ENCODE results near the gene TMEM258. TPM values are rescaled to one million over a fixed set of nuclear protein-coding genes. Genes with fewer than 3 reads are reported as not detected.

The TMEM258 gene
- total RNA-seq, 1 donor, result 32.5 TPM

- no peak overlapping the region for H3K4me3 ChIP-seq (ENCODE audit: low read length)
- H3K9me3 ChIP-seq (ENCODE audit: low read depth, low read length), result no peaks in the 10 kb centered on the region
- no peaks in the 10 kb centered on the region for H3K27me3 ChIP-seq (ENCODE audit: insufficient read depth, low read length)
These were observed 14.9 kb downstream of the TMEM258 start for GRCh38 chr11:61777234-61778090.

GRCh38 chr11:61776561-61777075, 15.8 kb downstream of the TMEM258 start:
- H3K4me3 ChIP-seq (ENCODE audit: low read length), result no peak overlapping the region
- peaks cover 19% of the 10 kb centered on the region for H3K4me1 ChIP-seq (ENCODE audit: insufficient read depth, low read length)
- no peaks in the 10 kb centered on the region for H3K9me3 ChIP-seq (ENCODE audit: low read depth, low read length)
- H3K27me3 ChIP-seq (ENCODE audit: insufficient read depth, low read length), result no peaks in the 10 kb centered on the region

More at GRCh38 chr11:61777234-61778090, 14.9 kb downstream of the TMEM258 start:
- H3K4me1 ChIP-seq (ENCODE audit: insufficient read depth, low read length), result peaks cover 16% of the 10 kb centered on the region

DNA sequence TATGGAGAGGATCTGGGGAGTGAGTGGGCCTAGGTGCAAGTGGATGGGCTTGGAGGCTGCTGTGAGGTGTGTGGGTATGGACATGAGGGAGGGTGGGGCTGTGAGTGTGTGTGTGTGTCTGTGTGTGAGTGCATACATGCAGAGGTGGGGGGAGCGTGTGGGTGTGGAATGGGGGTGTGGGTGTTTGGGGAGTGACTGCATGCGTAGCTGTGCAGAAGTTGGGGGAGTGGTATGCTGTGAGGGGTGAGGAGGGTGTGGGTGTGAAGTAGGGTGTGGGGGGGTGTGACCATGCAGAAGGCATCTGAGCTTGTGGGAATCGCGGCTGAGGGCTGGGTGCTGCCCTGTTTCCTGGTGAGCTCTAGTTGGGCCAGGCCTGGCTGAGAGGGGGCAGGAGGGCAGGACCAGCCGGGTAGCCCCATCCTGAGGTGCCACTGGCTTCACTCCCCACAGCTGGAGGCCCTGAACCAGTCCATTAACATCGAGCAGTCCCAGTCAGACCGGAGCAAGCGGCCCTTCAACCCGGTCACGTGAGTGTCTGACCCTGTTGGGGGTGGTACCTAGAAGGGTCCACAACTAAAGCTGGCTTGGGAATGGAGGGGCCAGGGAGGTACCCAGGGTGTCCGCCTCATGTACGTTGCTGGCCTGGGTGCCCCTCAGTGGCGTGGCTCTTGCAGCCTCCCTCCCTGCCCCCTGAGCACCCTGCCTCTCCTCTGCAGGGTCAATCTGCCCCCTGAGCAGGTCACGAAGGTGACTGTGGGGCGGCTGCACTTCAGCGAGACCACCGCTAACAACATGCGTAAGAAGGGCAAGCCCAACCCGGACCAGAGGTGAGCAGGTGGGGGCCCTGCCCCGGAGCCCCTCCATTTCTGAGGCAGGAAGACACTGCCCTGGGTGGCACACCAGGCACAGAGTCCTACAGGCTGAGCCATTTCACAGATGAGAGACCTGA, 16.5 kb downstream of the TMEM258 start:
- Histone ChIP-seq H3K27me3 (ENCODE audit: insufficient read depth, low read length) (no peaks in the 10 kb centered on the region), H3K9me3 (ENCODE audit: low read depth, low read length) (no peaks in the 10 kb centered on the region), H3K4me3 (ENCODE audit: low read length) (no peak overlapping the region), H3K4me1 (ENCODE audit: insufficient read depth, low read length) (peaks cover 19% of the 10 kb centered on the region)

GRCh38 chr11:61775106-61775505, 17.3 kb downstream of the TMEM258 start:
- Histone ChIP-seq H3K27me3 (ENCODE audit: insufficient read depth, low read length) (no peaks in the 10 kb centered on the region), H3K9me3 (ENCODE audit: low read depth, low read length) (no peaks in the 10 kb centered on the region), H3K4me1 (ENCODE audit: insufficient read depth, low read length) (peaks cover 19% of the 10 kb centered on the region), H3K4me3 (ENCODE audit: low read length) (no peak overlapping the region)

- Histone ChIP-seq H3K27me3 (ENCODE audit: insufficient read depth, low read length) (no peaks in the 10 kb centered on the region), H3K4me3 (ENCODE audit: low read length) (no peak overlapping the region), H3K9me3 (ENCODE audit: low read depth, low read length) (no peaks in the 10 kb centered on the region), H3K4me1 (ENCODE audit: insufficient read depth, low read length) (peaks cover 19% of the 10 kb centered on the region)
These were observed 18.0 kb downstream of the TMEM258 start for GRCh38 chr11:61774411-61774810.

DNA sequence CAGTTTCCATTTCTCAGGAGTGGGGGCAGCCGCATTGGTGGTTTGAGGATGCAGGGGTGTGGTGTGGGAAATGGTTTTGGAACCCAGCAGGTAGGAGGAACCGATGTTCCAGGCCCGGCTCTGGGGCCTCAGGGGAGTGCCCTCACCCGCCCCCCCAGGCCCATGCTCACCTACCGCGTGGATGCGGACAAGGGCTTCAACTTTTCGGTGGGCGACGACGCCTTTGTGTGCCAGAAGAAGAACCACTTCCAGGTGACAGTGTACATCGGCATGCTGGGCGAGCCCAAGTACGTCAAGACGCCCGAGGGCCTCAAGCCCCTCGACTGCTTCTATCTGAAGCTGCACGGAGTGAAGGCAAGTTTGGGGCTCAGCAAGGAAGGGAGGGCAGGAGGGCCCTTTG, 18.6 kb downstream of the TMEM258 start:
- peaks cover 19% of the 10 kb centered on the region for H3K4me1 ChIP-seq (ENCODE audit: insufficient read depth, low read length)
- no peaks in the 10 kb centered on the region for H3K9me3 ChIP-seq (ENCODE audit: low read depth, low read length)
- H3K27me3 ChIP-seq (ENCODE audit: insufficient read depth, low read length), result no peaks in the 10 kb centered on the region
- no peak overlapping the region for H3K4me3 ChIP-seq (ENCODE audit: low read length)

GRCh38 chr11:61773356-61773755, 19.0 kb downstream of the TMEM258 start:
- no peak overlapping the region for H3K4me3 ChIP-seq (ENCODE audit: low read length)
- H3K27me3 ChIP-seq (ENCODE audit: insufficient read depth, low read length), result no peaks in the 10 kb centered on the region
- H3K9me3 ChIP-seq (ENCODE audit: low read depth, low read length), result no peaks in the 10 kb centered on the region
- H3K4me1 ChIP-seq (ENCODE audit: insufficient read depth, low read length), result peaks cover 19% of the 10 kb centered on the region

DNA sequence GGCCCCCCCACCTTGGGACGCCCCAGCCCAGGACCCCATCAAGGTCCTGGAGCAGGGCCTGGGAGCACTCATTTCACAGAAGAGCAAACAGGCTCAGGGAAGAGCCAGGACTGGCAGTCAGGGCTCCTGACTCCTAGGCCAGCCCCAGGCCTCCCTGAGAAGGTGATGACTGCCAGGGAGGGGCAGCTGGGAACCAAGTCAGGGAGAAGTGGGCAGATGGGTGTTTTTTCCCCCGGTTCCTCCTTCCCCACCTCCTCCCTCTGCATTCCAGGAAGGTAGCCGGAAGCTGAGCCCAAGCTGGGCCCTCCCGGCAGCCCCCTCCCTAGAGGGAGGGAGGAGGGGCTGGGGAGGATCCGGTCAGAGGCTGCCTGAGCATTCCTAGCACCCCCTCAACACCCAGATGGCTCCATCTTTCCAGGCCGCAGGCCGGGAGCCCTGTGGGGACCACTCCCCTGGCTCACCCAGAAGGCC, 20.4 kb downstream of the TMEM258 start:
- H3K4me1 ChIP-seq (ENCODE audit: insufficient read depth, low read length), result peaks cover 12% of the 10 kb centered on the region
- no peak overlapping the region for H3K4me3 ChIP-seq (ENCODE audit: low read length)
- no peaks in the 10 kb centered on the region for H3K27me3 ChIP-seq (ENCODE audit: insufficient read depth, low read length)
- no peaks in the 10 kb centered on the region for H3K9me3 ChIP-seq (ENCODE audit: low read depth, low read length)

- peaks cover 7% of the 10 kb centered on the region for H3K4me1 ChIP-seq (ENCODE audit: insufficient read depth, low read length)
- H3K4me3 ChIP-seq (ENCODE audit: low read length), result no peak overlapping the region
- no peaks in the 10 kb centered on the region for H3K27me3 ChIP-seq (ENCODE audit: insufficient read depth, low read length)
- H3K9me3 ChIP-seq (ENCODE audit: low read depth, low read length), result no peaks in the 10 kb centered on the region
These were observed 21.1 kb downstream of the TMEM258 start for GRCh38 chr11:61771195-61771894.

GRCh38 chr11:61769946-61770683, 22.3 kb downstream of the TMEM258 start:
- peaks cover 7% of the 10 kb centered on the region for H3K4me1 ChIP-seq (ENCODE audit: insufficient read depth, low read length)
- H3K27me3 ChIP-seq (ENCODE audit: insufficient read depth, low read length), result no peaks in the 10 kb centered on the region
- no peaks in the 10 kb centered on the region for H3K9me3 ChIP-seq (ENCODE audit: low read depth, low read length)
- no peak overlapping the region for H3K4me3 ChIP-seq (ENCODE audit: low read length)

DNA sequence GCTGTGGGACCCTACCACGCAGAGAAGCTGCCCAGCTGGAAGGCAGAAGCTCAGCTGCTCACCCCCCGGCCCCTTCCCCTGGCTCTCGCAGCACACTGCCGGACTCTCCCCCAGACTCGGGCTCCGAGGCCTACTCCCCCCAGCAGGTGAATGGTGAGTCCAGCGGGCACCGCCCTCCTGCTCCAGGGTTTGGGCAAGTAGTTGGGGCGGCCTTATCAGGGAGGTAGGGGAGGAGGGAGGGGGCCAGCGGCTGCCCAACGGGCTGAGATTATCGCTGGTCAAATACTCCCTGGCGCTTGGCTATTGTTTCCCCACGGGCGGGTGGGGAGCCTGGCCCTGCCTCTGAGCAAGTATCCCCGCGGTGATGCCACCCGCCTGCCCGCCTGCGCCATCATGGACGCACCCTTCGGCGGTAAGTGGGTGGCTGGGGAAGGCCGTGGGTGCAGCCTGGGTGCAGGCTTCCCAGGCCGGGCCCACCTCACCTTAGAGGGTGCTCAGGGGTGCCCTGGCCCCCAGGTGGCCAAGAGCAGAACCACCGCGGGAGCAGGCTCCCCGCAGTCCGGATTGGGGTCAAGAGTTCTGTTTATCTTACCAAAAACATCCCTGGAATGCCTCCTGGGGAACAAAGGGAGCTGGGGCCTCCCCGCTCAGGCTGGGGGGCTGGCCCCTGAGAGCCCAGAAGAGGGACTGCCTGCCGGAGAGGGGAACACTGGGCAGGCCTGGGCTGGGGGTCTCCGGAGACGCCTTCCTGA, 23.1 kb downstream of the TMEM258 start:
- no peak overlapping the region for H3K4me3 ChIP-seq (ENCODE audit: low read length)
- no peaks in the 10 kb centered on the region for H3K27me3 ChIP-seq (ENCODE audit: insufficient read depth, low read length)
- H3K9me3 ChIP-seq (ENCODE audit: low read depth, low read length), result no peaks in the 10 kb centered on the region
- peaks cover 7% of the 10 kb centered on the region for H3K4me1 ChIP-seq (ENCODE audit: insufficient read depth, low read length)

DNA sequence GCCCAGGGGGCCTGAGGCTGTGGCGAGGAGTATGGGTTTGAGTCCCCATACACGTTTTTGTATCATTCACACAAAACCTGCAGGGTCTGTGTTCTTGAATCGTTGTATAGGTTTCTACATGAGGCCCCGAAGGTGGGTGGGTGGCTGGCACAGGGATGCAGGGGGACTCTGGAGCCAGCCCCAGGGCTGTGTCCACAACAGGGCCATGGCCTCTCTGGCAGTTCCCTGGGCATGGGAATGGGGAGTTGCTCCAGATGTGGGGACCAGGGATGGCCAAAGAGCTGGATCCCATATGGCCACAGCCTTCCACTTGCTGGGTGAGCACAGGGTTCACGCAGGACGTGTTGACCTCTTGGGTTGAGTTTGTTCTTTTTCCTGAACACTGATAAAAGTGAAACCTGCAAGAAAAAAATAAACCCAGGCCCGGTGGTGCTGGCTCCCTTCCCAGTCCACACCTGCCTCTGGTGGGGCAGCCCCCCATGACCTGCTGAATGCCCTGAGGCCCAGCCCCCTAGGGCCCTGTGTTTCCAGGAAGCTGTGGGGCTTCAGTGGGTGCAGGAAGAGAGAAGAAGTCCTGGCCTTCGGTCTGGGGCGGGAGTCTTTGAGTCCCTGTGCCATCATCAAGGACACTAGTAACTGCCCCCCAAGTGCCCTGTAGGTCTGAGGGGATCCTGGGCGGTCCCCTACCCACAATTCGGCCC, 23.9 kb downstream of the TMEM258 start:
- no peaks in the 10 kb centered on the region for H3K27me3 ChIP-seq (ENCODE audit: insufficient read depth, low read length)
- no peak overlapping the region for H3K4me3 ChIP-seq (ENCODE audit: low read length)
- peaks cover 7% of the 10 kb centered on the region for H3K4me1 ChIP-seq (ENCODE audit: insufficient read depth, low read length)
- no peaks in the 10 kb centered on the region for H3K9me3 ChIP-seq (ENCODE audit: low read depth, low read length)

- Histone ChIP-seq H3K4me1 (ENCODE audit: insufficient read depth, low read length) (no peaks in the 10 kb centered on the region), H3K9me3 (ENCODE audit: low read depth, low read length) (no peaks in the 10 kb centered on the region), H3K27me3 (ENCODE audit: insufficient read depth, low read length) (no peaks in the 10 kb centered on the region), H3K4me3 (ENCODE audit: low read length) (no peak overlapping the region)
These were observed 26.0 kb downstream of the TMEM258 start for GRCh38 chr11:61766353-61766841.

Data from mononuclear cell (primary cell).